ENCODE results near the gene KCNK16.

Gene KCNK16

DNA sequence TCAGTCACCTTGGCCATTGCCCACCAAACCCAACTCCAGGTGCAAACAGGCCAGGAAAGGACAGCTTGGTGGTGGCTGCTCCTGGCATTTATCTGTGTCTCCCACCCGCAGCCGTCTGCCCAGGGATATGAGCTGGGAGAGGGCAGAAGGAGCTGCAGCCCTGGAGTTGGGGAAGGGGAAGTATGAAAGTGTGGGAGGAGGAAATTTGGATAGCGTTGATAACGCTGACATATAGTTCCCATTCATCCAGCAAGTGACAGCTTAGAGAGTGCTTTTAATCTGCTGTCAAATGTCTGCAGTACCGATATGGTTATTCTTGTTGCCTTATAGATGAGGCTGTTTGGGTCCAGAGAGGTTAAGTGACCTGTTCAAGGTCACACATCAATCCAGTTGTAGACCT lies 741 bp downstream of the KCNK16 start:
- H3K4me3 ChIP-seq (replicated peaks; ENCODE audit: low read depth, low read length): no peak overlapping the region
- TF ChIP-seq, protein P1, sequence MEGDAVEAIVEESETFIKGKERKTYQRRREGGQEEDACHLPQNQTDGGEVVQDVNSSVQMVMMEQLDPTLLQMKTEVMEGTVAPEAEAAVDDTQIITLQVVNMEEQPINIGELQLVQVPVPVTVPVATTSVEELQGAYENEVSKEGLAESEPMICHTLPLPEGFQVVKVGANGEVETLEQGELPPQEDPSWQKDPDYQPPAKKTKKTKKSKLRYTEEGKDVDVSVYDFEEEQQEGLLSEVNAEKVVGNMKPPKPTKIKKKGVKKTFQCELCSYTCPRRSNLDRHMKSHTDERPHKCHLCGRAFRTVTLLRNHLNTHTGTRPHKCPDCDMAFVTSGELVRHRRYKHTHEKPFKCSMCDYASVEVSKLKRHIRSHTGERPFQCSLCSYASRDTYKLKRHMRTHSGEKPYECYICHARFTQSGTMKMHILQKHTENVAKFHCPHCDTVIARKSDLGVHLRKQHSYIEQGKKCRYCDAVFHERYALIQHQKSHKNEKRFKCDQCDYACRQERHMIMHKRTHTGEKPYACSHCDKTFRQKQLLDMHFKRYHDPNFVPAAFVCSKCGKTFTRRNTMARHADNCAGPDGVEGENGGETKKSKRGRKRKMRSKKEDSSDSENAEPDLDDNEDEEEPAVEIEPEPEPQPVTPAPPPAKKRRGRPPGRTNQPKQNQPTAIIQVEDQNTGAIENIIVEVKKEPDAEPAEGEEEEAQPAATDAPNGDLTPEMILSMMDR (IDR thresholded peaks at IDR 0.05; ENCODE audit: low read length, missing control alignments): no peak
- no peak for DNase-seq (ENCODE audit: low read depth)

DNA sequence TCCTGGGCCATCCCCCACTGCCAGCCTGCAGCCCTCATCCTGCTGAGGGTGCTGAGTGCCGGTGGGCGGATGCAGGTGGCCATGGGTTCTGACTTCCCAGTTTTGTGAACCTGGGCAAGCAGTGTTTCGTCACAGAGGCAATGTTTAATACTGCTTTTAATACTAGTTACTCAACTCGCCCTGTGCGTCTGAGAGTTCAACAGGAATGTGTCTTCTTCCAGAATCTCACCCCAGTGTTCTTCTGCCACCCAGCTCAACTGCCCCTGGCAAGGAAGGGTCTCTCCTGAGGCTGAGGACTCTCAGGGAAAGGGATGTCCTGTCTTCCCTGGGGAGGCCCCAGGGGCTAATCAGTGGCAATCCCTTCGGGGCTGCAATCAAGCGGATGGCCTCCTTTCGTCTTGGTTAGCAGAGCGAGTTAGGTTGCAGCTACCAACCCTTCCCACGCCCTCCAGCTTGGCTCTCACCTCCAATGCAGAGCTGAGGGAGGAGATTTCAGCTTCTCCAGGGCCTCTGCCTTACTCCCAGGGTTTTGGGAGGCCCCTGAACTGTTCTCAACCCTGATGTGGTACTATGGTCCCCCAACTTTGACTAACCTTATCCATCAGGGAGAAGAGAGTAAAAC lies 2.0 kb downstream of the KCNK16 start:
- TF ChIP-seq, protein P1 (IDR thresholded peaks at IDR 0.05; ENCODE audit: low read length, missing control alignments): no peak
- H3K4me3 ChIP-seq (replicated peaks; ENCODE audit: low read depth, low read length): no peak overlapping the region
- DNase-seq (ENCODE audit: low read depth): no peak

DNA sequence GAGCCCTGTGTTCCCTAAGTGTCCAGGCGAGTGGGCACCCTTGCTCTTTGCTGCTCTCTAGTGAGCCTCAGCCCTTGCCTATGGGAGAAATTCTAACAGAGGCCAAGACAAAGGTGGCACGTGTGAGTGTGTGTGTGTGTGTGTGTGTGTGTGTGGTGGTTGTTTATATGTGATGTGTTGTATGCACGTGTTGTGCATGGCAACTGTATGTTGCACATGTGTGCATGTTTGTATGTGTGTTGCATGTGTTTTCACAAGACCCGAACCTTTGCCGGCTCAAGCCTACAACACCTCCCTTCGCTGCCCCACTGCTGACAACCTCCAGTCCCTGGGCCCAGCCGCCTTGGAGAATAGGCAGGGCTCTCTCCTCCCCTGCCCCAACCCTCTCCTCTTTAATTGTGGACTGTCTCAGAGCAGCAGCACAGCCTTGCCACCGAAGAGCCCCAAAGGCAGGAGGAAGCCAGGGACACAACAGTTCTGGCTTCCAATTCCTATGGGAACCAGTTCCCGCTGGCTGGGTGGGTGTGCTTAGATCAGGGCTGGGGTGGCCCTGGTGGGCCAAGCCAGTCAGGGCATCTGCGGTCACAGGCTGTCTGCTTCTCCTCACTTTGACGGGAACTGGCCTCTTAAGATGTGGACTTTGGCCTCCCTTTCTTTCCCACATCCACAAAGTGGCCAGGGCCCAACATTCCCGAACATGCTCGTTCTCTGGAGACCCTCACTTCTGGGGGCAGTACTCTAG lies 2.7 kb downstream of the KCNK16 start:
- H3K4me3 ChIP-seq (replicated peaks; ENCODE audit: low read depth, low read length): no peak overlapping the region
- no peak for DNase-seq (ENCODE audit: low read depth)
- TF ChIP-seq, protein P1 (IDR thresholded peaks at IDR 0.05; ENCODE audit: low read length, missing control alignments): no peak

DNA sequence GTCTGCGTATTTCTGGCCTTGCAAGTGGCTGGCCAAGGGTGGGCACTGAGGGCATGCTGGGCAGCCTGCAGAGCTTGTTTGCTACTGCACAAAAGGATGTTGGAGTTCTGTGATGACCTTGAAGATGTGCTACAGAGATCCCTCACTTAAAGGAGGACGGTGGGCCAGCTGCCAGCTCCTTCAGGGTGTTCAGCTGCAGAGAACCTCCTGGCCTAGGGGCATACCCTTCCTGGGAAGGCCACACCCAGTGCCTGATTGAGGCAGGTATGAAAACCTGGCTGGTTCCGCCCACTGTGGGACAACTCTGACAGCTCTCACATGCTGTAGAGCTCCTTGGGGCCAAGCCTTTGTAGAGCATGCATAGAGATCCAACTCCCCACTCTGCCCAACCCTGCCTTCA lies 5.2 kb downstream of the KCNK16 start:
- H3K4me3 ChIP-seq (replicated peaks; ENCODE audit: low read depth, low read length): no peak overlapping the region
- DNase-seq (ENCODE audit: low read depth): no peak
- TF ChIP-seq, protein P1 (IDR thresholded peaks at IDR 0.05; ENCODE audit: low read length, missing control alignments): no peak

DNA sequence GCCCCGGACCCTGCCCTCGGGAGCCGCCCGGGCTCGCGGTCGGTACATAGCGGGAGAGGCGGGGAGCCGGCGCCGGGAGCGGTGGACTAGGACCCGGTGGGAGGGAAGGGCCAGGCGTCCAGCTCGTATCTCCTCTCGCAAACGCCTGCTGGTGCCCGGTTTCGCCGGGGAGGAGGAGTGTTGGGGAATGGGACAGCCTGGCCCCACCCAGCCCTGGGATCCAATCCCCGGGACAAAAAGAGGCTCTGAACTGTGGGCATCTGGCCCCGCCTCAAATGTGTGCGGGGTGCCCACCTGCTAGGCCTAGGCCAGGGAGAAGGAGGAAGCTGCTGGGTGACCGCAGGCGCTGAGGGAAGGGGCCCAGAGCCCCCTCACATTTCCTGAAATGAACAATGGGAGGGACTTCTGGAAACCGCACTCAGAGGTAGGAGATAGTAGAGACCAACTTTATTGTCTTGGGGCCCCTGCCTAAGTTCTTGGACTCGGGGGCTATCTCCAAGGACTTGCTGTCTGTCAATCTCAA lies 8.2 kb downstream of the KCNK16 start, which contains the start of gene KCNK17:
TSS of gene KCNK17 (minus strand) at position 147 of the 523 bp plus-strand sequence. CDS start at position 48, 99 bp downstream.
- TF ChIP-seq, protein P1 (IDR thresholded peaks at IDR 0.05; ENCODE audit: low read length, missing control alignments): no peak
- DNase-seq (ENCODE audit: low read depth): no peak
- H3K4me3 ChIP-seq (replicated peaks; ENCODE audit: low read depth, low read length): no peak within 1 kb of the TSS

DNA sequence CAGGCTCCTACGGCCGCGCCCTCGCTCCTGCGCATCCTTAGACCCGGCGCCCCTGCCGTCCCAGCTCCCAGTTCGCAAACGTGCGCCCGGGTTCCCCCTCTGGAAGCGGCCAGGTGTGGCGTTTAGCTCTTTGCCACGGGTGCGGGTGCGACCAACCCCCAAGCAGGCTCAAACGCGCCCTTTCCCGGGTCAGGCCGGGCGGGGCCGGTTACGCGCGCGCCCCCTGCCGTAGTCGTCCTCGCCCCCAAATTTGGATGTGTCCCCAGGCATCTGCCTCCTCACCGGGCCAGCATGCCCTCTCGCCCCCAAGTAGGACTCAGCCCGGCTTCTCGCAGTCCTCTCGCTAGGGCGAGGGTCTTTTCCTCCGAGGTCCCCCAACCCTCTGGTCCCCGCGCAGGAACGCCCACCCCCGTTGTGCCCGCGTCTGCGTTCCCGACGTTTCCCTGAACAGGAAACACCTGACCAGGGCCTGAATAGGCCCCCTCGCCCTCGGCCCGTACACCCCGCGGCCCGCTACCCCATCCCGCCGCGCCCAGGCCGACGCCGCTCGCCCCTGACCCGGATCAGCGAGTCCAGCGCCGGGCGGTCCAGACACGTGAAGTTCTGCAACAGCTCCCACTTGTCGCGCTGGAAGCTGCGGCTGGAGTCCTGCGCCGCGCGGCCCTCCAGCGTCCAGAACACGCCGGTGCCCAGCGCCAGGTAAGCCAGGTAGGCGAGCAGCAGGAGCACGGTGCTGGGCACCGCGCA lies 8.8 kb downstream of the KCNK16 start:
- DNase-seq (ENCODE audit: low read depth): no peak
- TF ChIP-seq, protein P1 (IDR thresholded peaks at IDR 0.05; ENCODE audit: low read length, missing control alignments): no peak
- no peak overlapping the region for H3K4me3 ChIP-seq (replicated peaks; ENCODE audit: low read depth, low read length)
